ENCODE results near the gene NPTXR. TPM values are rescaled to one million over a fixed set of nuclear protein-coding genes. Genes with fewer than 3 reads are reported as not detected.

The NPTXR gene
- polyA plus RNA-seq, 4 donors: 0.22 to 5.3 (median 2.2) TPM

GRCh38 chr22:38788021-38788816, 55.6 kb downstream of the NPTXR start:
- Histone ChIP-seq H3K27ac (ENCODE audit: low read depth in 1 of 3, low read length in 2 of 3) (peak overlapping the region in 2 of 3 donors; percentile 45 to 75), H3K9me3 (ENCODE audit: control insufficient read depth in 2 of 2, insufficient read depth in 1 of 2, low read depth in 1 of 2, low read length in 1 of 2) (no peaks in the 10 kb centered on the region), H3K36me3 (ENCODE audit: control insufficient read depth in 3 of 3, insufficient read depth in 2 of 3, low read depth in 1 of 3, low read length in 3 of 3) (peaks cover 0 to 34% (median 0%) of the 10 kb centered on the region in 3 donors), H3K4me1 (ENCODE audit: control insufficient read depth in 3 of 3, insufficient read depth in 2 of 3, low read depth in 1 of 3, low read length in 2 of 3) (peaks cover 0 to 9% (median 1%) of the 10 kb centered on the region in 3 donors), H3K27me3 (ENCODE audit: control insufficient read depth in 3 of 3, insufficient read depth in 3 of 3, low read length in 3 of 3) (no peaks in the 10 kb centered on the region), H3K4me3 (ENCODE audit: low read depth in 1 of 3, low read length in 3 of 3) (no peak overlapping the region)
- peak; percentile 47 to 73 for DNase-seq
- 48 to 50% (median 49%) methylated on average over 16 of the region's 16 CpGs for WGBS, 3 donors
- no peak for FAIRE-seq

GRCh38 chr22:38786631-38787030, 57.2 kb downstream of the NPTXR start:
- Histone ChIP-seq H3K27me3 (ENCODE audit: control insufficient read depth in 3 of 3, insufficient read depth in 3 of 3, low read length in 3 of 3) (no peaks in the 10 kb centered on the region), H3K36me3 (ENCODE audit: control insufficient read depth in 3 of 3, insufficient read depth in 2 of 3, low read depth in 1 of 3, low read length in 3 of 3) (peaks cover 0 to 47% (median 0%) of the 10 kb centered on the region in 3 donors), H3K4me3 (ENCODE audit: low read depth in 1 of 3, low read length in 3 of 3) (no peak overlapping the region), H3K9me3 (ENCODE audit: control insufficient read depth in 2 of 2, insufficient read depth in 1 of 2, low read depth in 1 of 2, low read length in 1 of 2) (no peaks in the 10 kb centered on the region), H3K27ac (ENCODE audit: low read depth in 1 of 3, low read length in 2 of 3) (no peak overlapping the region), H3K4me1 (ENCODE audit: control insufficient read depth in 3 of 3, insufficient read depth in 2 of 3, low read depth in 1 of 3, low read length in 2 of 3) (peaks cover 0 to 6% (median 0%) of the 10 kb centered on the region in 3 donors)
- DNase-seq (no peak), FAIRE-seq (no peak)
- 85 to 92% (median 90%) methylated on average over 3 of the region's 3 CpGs for WGBS, 3 donors

DNA sequence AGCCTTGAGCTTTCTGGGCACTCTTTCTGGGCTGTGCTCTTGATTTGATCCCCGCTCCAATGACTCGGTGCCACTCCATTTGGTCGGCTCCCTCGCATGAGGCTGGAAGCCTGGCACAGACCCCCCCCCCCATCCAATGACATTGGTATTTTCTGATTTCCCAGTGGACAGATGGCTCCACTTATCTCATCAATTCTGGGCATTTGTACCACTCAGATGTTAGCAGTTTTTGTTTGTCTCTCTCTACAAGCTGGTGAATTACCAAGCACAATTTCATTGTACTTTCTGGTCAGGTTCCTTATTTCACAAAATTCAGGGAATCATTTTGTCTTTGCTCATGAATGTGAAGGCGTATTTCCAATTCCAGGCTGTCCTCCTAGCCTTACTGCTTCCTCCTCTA, 59.0 kb downstream of the NPTXR start:
- no peak for FAIRE-seq
- 94 to 96% (median 96%) methylated on average over 5 of the region's 5 CpGs for WGBS, 3 donors

GRCh38 chr22:38784035-38784434, 59.8 kb downstream of the NPTXR start:
- FAIRE-seq: no peak
- Histone ChIP-seq H3K27ac (ENCODE audit: low read depth in 1 of 3, low read length in 2 of 3) (no peak overlapping the region), H3K36me3 (ENCODE audit: control insufficient read depth in 3 of 3, insufficient read depth in 2 of 3, low read depth in 1 of 3, low read length in 3 of 3) (peaks cover 0 to 58% (median 0%) of the 10 kb centered on the region in 3 donors), H3K4me1 (ENCODE audit: control insufficient read depth in 3 of 3, insufficient read depth in 2 of 3, low read depth in 1 of 3, low read length in 2 of 3) (peaks cover 0 to 6% (median 0%) of the 10 kb centered on the region in 3 donors), H3K9me3 (ENCODE audit: control insufficient read depth in 2 of 2, insufficient read depth in 1 of 2, low read depth in 1 of 2, low read length in 1 of 2) (no peaks in the 10 kb centered on the region), H3K4me3 (ENCODE audit: low read depth in 1 of 3, low read length in 3 of 3) (no peak overlapping the region), H3K27me3 (ENCODE audit: control insufficient read depth in 3 of 3, insufficient read depth in 3 of 3, low read length in 3 of 3) (no peaks in the 10 kb centered on the region)
- no peak for DNase-seq
- 95 to 97% (median 96%) methylated on average over 15 of the region's 15 CpGs for WGBS, 3 donors

More for the DNA sequence above, 59.0 kb downstream of the NPTXR start:
- Histone ChIP-seq H3K36me3 (ENCODE audit: control insufficient read depth in 3 of 3, insufficient read depth in 2 of 3, low read depth in 1 of 3, low read length in 3 of 3) (peaks cover 0 to 57% (median 0%) of the 10 kb centered on the region in 3 donors), H3K4me3 (ENCODE audit: low read depth in 1 of 3, low read length in 3 of 3) (no peak overlapping the region), H3K27me3 (ENCODE audit: control insufficient read depth in 3 of 3, insufficient read depth in 3 of 3, low read length in 3 of 3) (no peaks in the 10 kb centered on the region), H3K9me3 (ENCODE audit: control insufficient read depth in 2 of 2, insufficient read depth in 1 of 2, low read depth in 1 of 2, low read length in 1 of 2) (no peaks in the 10 kb centered on the region), H3K27ac (ENCODE audit: low read depth in 1 of 3, low read length in 2 of 3) (no peak overlapping the region), H3K4me1 (ENCODE audit: control insufficient read depth in 3 of 3, insufficient read depth in 2 of 3, low read depth in 1 of 3, low read length in 2 of 3) (peaks cover 0 to 6% (median 0%) of the 10 kb centered on the region in 3 donors)
- no peak for DNase-seq

- Histone ChIP-seq H3K4me3 (ENCODE audit: low read depth in 1 of 3, low read length in 3 of 3) (no peak overlapping the region), H3K27ac (ENCODE audit: low read depth in 1 of 3, low read length in 2 of 3) (no peak overlapping the region), H3K36me3 (ENCODE audit: control insufficient read depth in 3 of 3, insufficient read depth in 2 of 3, low read depth in 1 of 3, low read length in 3 of 3) (peaks cover 0 to 66% (median 0%) of the 10 kb centered on the region in 3 donors), H3K9me3 (ENCODE audit: control insufficient read depth in 2 of 2, insufficient read depth in 1 of 2, low read depth in 1 of 2, low read length in 1 of 2) (no peaks in the 10 kb centered on the region), H3K4me1 (ENCODE audit: control insufficient read depth in 3 of 3, insufficient read depth in 2 of 3, low read depth in 1 of 3, low read length in 2 of 3) (peaks cover 0 to 6% (median 0%) of the 10 kb centered on the region in 3 donors), H3K27me3 (ENCODE audit: control insufficient read depth in 3 of 3, insufficient read depth in 3 of 3, low read length in 3 of 3) (no peaks in the 10 kb centered on the region)
- WGBS, 3 donors: 67 to 80% (median 79%) methylated on average over 14 of the region's 14 CpGs
- FAIRE-seq: no peak
- no peak for DNase-seq
Measured at GRCh38 chr22:38783095-38783615, 60.7 kb downstream of the NPTXR start.

DNA sequence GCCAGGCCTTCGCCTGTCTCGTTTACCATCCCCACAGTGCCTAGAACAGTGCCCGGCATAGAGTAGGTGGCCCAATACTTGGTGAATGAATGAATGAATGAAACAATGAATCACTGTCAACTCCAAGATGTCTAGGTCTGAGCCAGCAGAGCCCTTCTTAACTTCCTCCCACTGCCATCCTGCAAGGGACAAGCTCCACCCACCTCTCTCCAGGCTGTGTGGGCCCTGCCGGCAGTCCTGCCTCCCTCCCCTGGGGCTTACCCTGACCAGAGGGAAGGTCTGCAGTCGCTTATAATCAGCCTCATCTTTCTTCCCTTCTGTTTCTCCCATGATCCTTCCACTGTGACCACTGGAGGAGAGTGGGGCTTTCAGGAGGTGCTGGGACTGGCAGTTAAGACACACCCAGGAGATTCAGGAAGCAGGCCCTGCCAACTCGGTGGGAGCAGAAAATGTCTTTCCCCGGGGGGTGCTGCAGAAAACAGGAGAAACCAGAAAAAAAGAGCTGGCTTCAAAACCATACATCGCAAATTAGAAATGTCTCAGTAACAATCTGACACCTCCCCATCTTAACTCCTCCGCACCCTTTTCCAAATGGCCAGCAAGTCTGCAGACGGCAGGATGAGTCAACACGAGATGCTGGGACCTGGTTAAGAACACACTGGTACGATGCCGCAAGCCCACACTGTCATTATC, 61.3 kb downstream of the NPTXR start:
- no peak overlapping the region for H3K4me3 ChIP-seq (ENCODE audit: low read depth in 1 of 3, low read length in 3 of 3)
- H3K36me3 ChIP-seq (ENCODE audit: control insufficient read depth in 3 of 3, insufficient read depth in 2 of 3, low read depth in 1 of 3, low read length in 3 of 3): peaks cover 0 to 64% (median 0%) of the 10 kb centered on the region in 3 donors
- DNase-seq (no peak), FAIRE-seq (no peak)
- H3K9me3 ChIP-seq (ENCODE audit: control insufficient read depth in 2 of 2, insufficient read depth in 1 of 2, low read depth in 1 of 2, low read length in 1 of 2): no peaks in the 10 kb centered on the region
- no peaks in the 10 kb centered on the region for H3K27me3 ChIP-seq (ENCODE audit: control insufficient read depth in 3 of 3, insufficient read depth in 3 of 3, low read length in 3 of 3)
- no peak overlapping the region for H3K27ac ChIP-seq (ENCODE audit: low read depth in 1 of 3, low read length in 2 of 3)
- H3K4me1 ChIP-seq (ENCODE audit: control insufficient read depth in 3 of 3, insufficient read depth in 2 of 3, low read depth in 1 of 3, low read length in 2 of 3): no peaks in the 10 kb centered on the region
- 74 to 88% (median 84%) methylated on average over 13 of the region's 13 CpGs for WGBS, 3 donors

DNA sequence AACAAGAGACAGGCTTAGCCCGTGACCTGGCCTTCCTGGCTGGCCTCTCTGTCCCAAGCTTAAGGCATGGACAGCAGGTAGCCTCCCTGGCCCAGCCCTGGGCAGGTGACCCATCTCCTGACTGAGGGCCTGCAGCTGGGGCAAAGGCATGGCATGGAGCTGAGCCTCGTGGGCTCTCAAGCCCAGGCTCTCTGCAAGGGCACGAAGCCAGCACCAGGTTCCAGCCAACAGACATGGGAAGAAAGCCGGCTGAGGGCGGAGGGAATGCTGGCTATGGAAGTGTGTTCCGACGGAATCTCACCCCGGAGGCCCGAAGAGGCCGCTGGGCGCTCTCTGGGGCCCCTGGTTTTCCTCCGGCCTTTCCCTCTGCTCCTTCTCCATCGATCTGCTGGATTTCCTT, 62.8 kb downstream of the NPTXR start:
- 88 to 94% (median 91%) methylated on average over 13 of the region's 13 CpGs for WGBS, 3 donors
- DNase-seq (no peak), FAIRE-seq (no peak)
- H3K4me3 ChIP-seq (ENCODE audit: low read depth in 1 of 3, low read length in 3 of 3): no peak overlapping the region
- no peak overlapping the region for H3K27ac ChIP-seq (ENCODE audit: low read depth in 1 of 3, low read length in 2 of 3)
- H3K9me3 ChIP-seq (ENCODE audit: control insufficient read depth in 2 of 2, insufficient read depth in 1 of 2, low read depth in 1 of 2, low read length in 1 of 2): no peaks in the 10 kb centered on the region
- H3K36me3 ChIP-seq (ENCODE audit: control insufficient read depth in 3 of 3, insufficient read depth in 2 of 3, low read depth in 1 of 3, low read length in 3 of 3): peaks cover 0 to 63% (median 0%) of the 10 kb centered on the region in 3 donors
- H3K27me3 ChIP-seq (ENCODE audit: control insufficient read depth in 3 of 3, insufficient read depth in 3 of 3, low read length in 3 of 3): no peaks in the 10 kb centered on the region
- no peaks in the 10 kb centered on the region for H3K4me1 ChIP-seq (ENCODE audit: control insufficient read depth in 3 of 3, insufficient read depth in 2 of 3, low read depth in 1 of 3, low read length in 2 of 3)

GRCh38 chr22:38777087-38777671, 66.6 kb downstream of the NPTXR start:
- FAIRE-seq (no peak), DNase-seq (no peak)
- no peaks in the 10 kb centered on the region for H3K27me3 ChIP-seq (ENCODE audit: control insufficient read depth in 3 of 3, insufficient read depth in 3 of 3, low read length in 3 of 3)
- no peaks in the 10 kb centered on the region for H3K4me1 ChIP-seq (ENCODE audit: control insufficient read depth in 3 of 3, insufficient read depth in 2 of 3, low read depth in 1 of 3, low read length in 2 of 3)
- no peak overlapping the region for H3K27ac ChIP-seq (ENCODE audit: low read depth in 1 of 3, low read length in 2 of 3)
- H3K4me3 ChIP-seq (ENCODE audit: low read depth in 1 of 3, low read length in 3 of 3): no peak overlapping the region
- WGBS, 3 donors: 92 to 93% (median 92%) methylated on average over 26 to 27 of the region's 27 CpGs
- H3K36me3 ChIP-seq (ENCODE audit: control insufficient read depth in 3 of 3, insufficient read depth in 2 of 3, low read depth in 1 of 3, low read length in 3 of 3): peaks cover 0 to 44% (median 0%) of the 10 kb centered on the region in 3 donors
- no peaks in the 10 kb centered on the region for H3K9me3 ChIP-seq (ENCODE audit: control insufficient read depth in 2 of 2, insufficient read depth in 1 of 2, low read depth in 1 of 2, low read length in 1 of 2)

All from small intestine (tissue), 7 donors.